AG04450 (cell line): ENCODE data around the gene TOLLIP. TPM values are rescaled to one million over a fixed set of nuclear protein-coding genes. Genes with fewer than 3 reads are reported as not detected.
"Not testable (repeated sequence)": the region's sequence is repeated elsewhere in the genome, so short reads cannot be mapped to it uniquely, and the experiment has no call there.

Experiments used
- CTCF ChIA-PET: fragments of 300-600, 350-600 bp; formaldehyde crosslinking; extraction: SDS; loops from one replicate; lab custom pipeline; 2022; ENCODE audit warnings: antibody characterized with exemption, inconsistent platforms; lab: Charles Lee
- POLR2A ChIA-PET: fragments of 350-600 bp; formaldehyde crosslinking; extraction: SDS; loops from one replicate; lab custom pipeline; 2021; ENCODE audit warnings: antibody characterized with exemption, inconsistent platforms; lab: Yijun Ruan, JAX
- DNase-seq: peaks from one replicate; pipeline ENCODE4 v3.0.0-alpha.2; 2011; ENCODE audit warnings: low read depth, low spot score
- H3K27ac ChIP-seq: one replicate; pipeline ENCODE4 v1.5.1; 2012; ENCODE audit warnings: low read depth, low read length, control low read depth
- H3K27me3 ChIP-seq: one replicate; pipeline ENCODE4 v1.6.0; 2012; ENCODE audit warnings: low read length; ENCODE audit not compliant: control insufficient read depth, insufficient read depth
- H3K4me3 ChIP-seq: 2 replicates; pipeline ENCODE4 v1.5.1; 2011; ENCODE audit warnings: mild to moderate bottlenecking, low read depth, low read length, control low read depth
- H3K9me3 ChIP-seq: 2 replicates; pipeline ENCODE4 v1.5.1; 2012; ENCODE audit warnings: low read length; ENCODE audit not compliant: control insufficient read depth, insufficient read depth
- polyA plus RNA-seq: library from polyadenylated mRNA; depleted of rRNA; stranded (reverse); fragments of >200 nt; gene quantifications from 2 replicates; pipeline ENCODE4 v1.2.3, GENCODE V29; 2011
- TF ChIP-seq, protein P1 (sequence below): IDR thresholded peaks from 2 replicates; pipeline ENCODE4 v1.5.1; 2011; ENCODE audit warnings: low read depth, low read length, control low read depth, inconsistent platforms

TOLLIP gene
- polyA plus RNA-seq, 1 experiment: 24.3 TPM

DNA sequence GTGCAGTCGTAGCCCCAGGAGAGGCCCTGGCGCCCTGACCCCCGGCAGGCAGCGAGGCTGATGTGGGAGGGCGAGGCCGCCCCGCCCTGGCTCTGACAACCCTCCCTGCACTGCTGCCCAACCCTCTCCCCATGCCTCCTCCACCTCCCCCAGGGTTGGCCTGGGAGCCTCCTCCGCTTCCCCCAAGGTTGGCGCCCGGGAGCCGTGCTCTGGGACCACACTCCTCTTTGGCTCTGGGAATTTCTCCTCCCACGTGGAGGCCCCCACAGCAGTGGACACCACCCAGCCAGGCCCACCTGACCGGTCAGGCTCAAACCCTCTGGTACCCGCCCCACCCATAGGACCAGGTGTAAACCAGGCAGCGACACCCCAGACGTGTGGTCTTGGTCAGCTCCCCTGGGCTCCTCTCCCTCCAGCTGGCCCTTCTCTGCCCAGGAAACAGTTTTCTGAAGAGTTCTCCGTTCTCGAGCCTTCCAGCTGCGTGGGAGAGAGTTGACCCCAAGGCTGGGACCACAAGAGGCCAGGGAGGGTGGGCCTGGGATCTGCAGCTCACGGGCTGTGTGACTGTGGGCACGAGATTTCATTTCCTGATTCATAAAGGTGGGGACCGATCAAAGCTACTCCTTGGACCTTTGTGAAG is 40.8 kb upstream of the TOLLIP start:
- no peak overlapping the region for H3K4me3 ChIP-seq
- TF ChIP-seq, protein P1, sequence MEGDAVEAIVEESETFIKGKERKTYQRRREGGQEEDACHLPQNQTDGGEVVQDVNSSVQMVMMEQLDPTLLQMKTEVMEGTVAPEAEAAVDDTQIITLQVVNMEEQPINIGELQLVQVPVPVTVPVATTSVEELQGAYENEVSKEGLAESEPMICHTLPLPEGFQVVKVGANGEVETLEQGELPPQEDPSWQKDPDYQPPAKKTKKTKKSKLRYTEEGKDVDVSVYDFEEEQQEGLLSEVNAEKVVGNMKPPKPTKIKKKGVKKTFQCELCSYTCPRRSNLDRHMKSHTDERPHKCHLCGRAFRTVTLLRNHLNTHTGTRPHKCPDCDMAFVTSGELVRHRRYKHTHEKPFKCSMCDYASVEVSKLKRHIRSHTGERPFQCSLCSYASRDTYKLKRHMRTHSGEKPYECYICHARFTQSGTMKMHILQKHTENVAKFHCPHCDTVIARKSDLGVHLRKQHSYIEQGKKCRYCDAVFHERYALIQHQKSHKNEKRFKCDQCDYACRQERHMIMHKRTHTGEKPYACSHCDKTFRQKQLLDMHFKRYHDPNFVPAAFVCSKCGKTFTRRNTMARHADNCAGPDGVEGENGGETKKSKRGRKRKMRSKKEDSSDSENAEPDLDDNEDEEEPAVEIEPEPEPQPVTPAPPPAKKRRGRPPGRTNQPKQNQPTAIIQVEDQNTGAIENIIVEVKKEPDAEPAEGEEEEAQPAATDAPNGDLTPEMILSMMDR: no peak
- no peak overlapping the region for H3K27ac ChIP-seq
- no peaks in the 10 kb centered on the region; the same call in 1 of the 2 replicates for H3K9me3 ChIP-seq
- H3K27me3 ChIP-seq: peaks cover 18% of the 10 kb centered on the region
- POLR2A ChIA-PET: no interaction called here
- CTCF ChIA-PET: interaction anchor here (0.5 to 0.6 kb wide), 2 partner anchors 15 to 54 kb away, joined by 3 to 4 read pairs; no protein-coding TSS in a partner anchor
- no peak for DNase-seq

DNA sequence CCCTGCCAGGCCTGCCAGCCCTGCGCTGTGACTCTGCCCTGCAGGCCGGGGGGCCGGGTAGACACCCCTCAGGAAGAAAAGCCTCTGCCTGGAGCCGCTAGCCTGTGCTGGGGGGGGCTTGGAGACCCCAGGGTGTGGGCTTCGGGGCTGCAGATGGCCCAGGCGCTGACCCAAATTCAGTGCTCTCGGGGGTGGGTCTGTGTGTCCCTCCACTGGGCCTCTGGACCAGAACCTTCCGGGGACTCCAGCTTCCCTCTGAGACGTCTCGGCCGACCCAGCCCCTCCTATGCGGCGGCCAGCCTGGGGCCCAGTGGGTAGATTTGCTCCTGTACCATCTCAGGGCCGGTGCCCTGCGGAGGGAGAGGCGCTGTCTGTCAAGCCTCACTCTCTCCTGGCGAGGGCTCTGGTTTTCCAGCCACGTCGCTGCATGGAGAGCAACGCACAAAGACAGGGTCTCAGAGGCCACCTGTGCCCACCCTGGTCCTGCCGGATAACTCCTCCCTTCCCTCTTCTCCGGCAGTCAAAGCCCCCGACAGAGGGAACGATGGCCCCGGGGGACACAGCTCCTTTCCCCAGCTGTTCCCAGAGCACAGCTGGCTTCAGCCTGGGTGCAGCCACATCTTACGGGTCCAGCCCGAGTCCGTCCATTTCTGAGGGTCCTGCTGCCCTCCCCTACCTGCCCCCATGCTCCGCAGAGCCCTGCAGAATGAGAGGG is 40.1 kb upstream of the TOLLIP start:
- DNase-seq: no peak
- Histone ChIP-seq H3K27me3 (peaks cover 21% of the 10 kb centered on the region), H3K9me3 (no peaks in the 10 kb centered on the region; the same call in 1 of the 2 replicates), H3K27ac (no peak overlapping the region), H3K4me3 (no peak overlapping the region)
- ChIA-PET CTCF (no interaction called here), POLR2A (no interaction called here)
- TF ChIP-seq, protein P1: no peak

DNA sequence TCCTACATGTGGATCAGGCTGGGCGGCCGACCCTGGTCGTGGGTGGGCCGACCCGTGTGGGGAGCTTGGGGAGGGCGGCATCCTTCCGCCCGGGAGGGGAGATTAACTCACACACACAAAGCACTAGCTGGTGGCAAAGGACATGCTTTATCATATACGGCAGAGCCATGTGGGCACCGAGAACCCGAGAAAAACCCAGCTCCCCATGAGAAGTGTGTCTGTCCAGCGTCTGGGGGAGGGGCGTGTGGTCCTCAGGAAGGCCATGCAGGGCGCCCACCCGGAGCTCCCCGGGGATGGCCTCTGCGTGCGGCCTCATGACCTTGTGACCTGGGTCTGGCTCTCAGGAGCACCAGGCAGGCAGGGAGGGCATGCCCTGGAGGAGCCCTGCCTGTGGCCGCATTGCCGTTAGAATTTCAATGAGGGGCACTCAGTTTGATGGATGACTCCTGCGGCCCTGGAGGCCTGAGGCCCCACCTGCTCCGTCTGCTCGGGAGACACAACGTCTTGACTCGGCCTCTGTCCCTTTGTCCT is 39.4 kb upstream of the TOLLIP start:
- Histone ChIP-seq H3K27me3 (peaks cover 21% of the 10 kb centered on the region), H3K9me3 (no peaks in the 10 kb centered on the region; the same call in 1 of the 2 replicates), H3K4me3 (no peak overlapping the region), H3K27ac (no peak overlapping the region)
- ChIA-PET POLR2A (no interaction called here), CTCF (no interaction called here)
- TF ChIP-seq, protein P1: no peak
- DNase-seq: no peak

DNA sequence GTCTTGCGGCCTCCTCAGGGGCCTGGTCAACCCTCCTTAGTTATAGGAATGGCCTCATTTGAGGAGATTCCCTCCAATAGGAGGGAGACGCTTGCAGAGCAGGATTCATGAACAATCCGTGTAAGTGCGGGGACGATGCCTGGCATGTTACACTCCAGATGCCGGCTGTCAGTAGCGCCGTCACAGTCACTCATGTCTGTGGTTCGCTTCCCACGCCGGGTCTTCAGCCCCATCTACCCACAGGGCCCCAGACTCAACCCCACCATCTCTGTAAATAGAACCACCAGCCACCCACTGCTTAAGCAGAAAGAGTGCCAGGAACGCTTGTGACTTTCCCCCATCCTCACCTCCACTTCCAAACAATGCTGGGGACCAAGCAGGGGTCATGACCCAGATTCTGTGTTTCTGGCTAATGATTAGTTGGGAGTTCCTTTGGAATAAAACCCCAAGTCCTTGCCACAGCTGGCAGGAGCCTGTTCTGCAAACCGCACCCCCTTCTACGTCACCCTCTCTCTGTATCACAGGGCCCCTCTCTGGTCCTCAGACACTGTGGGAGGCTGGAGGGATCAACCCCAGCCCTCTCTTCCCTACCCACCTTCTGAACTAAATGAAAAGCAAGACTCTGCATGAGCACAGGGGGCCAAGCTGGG is 38.8 kb upstream of the TOLLIP start:
- DNase-seq: no peak
- TF ChIP-seq, protein P1: no peak
- Histone ChIP-seq H3K27ac (no peak overlapping the region), H3K27me3 (peaks cover 23% of the 10 kb centered on the region), H3K4me3 (no peak overlapping the region), H3K9me3 (no peaks in the 10 kb centered on the region; the same call in 1 of the 2 replicates)
- ChIA-PET POLR2A (interaction anchor here (0.7 kb wide), 1 partner anchor 28 kb away, joined by 4 read pairs; no protein-coding TSS in a partner anchor), CTCF (no interaction called here)

DNA sequence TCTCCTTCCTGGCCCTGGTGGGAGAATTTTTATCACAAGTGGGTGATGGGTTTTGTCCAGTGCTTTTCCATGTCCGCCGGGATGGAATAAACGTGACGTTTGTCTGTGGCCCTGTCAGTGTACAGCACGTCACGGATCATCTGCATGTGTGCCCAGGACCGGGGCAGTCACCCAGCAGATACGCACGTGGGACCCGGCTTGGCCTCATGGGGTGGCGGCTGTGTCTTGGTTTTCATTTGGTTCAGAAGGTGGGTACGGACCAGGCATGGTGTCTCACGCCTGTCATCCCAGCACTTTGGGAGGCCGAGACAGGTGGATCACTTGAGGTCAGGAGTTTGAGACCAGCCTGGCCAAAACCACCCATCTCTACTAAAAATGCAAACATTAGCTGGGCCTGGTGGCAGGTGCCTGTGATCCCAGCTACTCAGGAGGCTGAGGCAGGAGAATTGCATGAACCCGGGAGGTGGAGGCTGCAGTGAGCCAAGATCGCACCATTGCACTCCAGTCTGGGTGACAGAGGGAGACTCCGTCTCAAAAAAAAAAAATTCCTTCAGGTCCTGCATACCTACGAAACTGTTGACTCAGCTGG is 38.1 kb upstream of the TOLLIP start:
- H3K4me3 ChIP-seq, DNase-seq, CTCF ChIA-PET, H3K9me3 ChIP-seq, H3K27ac ChIP-seq: not testable (repeated sequence)
- POLR2A ChIA-PET: interaction anchor here (0.7 kb wide), 1 partner anchor 29 kb away, joined by 4 read pairs; no protein-coding TSS in a partner anchor
- peaks cover 23% of the 10 kb centered on the region for H3K27me3 ChIP-seq
